Naive B cell (primary cell): Measurements from ENCODE around the gene CD276. TPM values are rescaled to one million over a fixed set of nuclear protein-coding genes. Genes with fewer than 3 reads are reported as not detected.
A peak's percentile ranks its signal among the peaks of the same experiment; 100 is the strongest.

Experiments used
- ATAC-seq, 2 donors: fragments of 150-1000 bp; cut with Tn5 transposase; 2 replicates each; pipeline ENCODE4 v1.10.0; 2021; ENCODE audit warnings: low read depth in 2 of 2, mild to moderate bottlenecking in 2 of 2, moderate library complexity in 2 of 2
- DNase-seq: peaks from one replicate; pipeline ENCODE4 v3.0.0; 2022
- H3K27ac Mint-ChIP-seq, 6 donors: one replicate each; pipeline ENCODE4 v1.8.0; 2020 to 2022; ENCODE audit warnings: mild to moderate bottlenecking in 6 of 6, mixed read lengths in 6 of 6, moderate library complexity in 5 of 6, inconsistent platforms in 2 of 6
- H3K27me3 Mint-ChIP-seq, 3 donors: one replicate each; pipeline ENCODE4 v1.8.0; 2021 to 2022; ENCODE audit warnings: mixed read lengths in 3 of 3, mild to moderate bottlenecking in 1 of 3
- H3K36me3 Mint-ChIP-seq, 2 donors: one replicate each; pipeline ENCODE4 v1.8.0; 2020 to 2022; ENCODE audit warnings: mixed read lengths in 2 of 2, inconsistent platforms in 1 of 2, mild to moderate bottlenecking in 1 of 2
- H3K4me1 Mint-ChIP-seq, 3 donors: one replicate each; pipeline ENCODE4 v1.8.0; 2020 to 2022; ENCODE audit warnings: mixed read lengths in 3 of 3, inconsistent platforms in 1 of 3, mild to moderate bottlenecking in 1 of 3, moderate library complexity in 1 of 3
- H3K4me3 Mint-ChIP-seq, 8 donors: one replicate each; pipeline ENCODE4 v1.8.0; 2020 to 2022; ENCODE audit warnings: mild to moderate bottlenecking in 8 of 8, mixed read lengths in 8 of 8, moderate library complexity in 8 of 8, inconsistent platforms in 2 of 8
- H3K9me3 Mint-ChIP-seq, 7 donors: one replicate each; pipeline ENCODE4 v1.8.0; 2020 to 2022; ENCODE audit warnings: mixed read lengths in 7 of 7, mild to moderate bottlenecking in 5 of 7, inconsistent platforms in 2 of 7, moderate library complexity in 1 of 7
- polyA plus RNA-seq, 6 donors: library from polyadenylated mRNA; unstranded; fragments of 300-500 nt; fragmentation: Illumina TruSeq; gene quantifications; one replicate each; pipeline ENCODE4 v1.2.3, GENCODE V29; 2021; ENCODE audit warnings: low read depth in 6 of 6

Gene CD276
- polyA plus RNA-seq, 6 donors from 2014 or later: not detected

DNA sequence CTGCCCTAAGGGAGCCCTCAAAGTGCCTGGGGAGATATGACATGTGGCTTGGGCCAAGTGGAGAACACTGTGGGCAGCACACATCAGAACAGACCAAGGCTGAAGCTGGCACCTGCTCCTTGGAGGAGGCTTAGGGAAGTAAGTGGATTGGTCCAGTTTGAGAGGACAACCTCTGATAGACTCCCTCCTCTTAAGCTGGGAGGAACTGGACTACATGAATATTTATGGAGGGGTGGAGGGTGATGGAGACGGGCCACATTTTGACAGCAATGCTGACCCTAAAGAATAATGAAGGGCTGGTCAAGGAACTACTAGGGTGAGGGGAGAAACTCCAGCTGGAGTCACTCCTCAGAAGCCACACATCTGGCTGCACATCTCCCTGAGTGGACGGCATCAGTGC, 6.5 kb upstream of the CD276 start:
- ATAC-seq (no peak), DNase-seq (no peak)
- Mint-ChIP-seq H3K27me3 (peaks cover 37 to 42% (median 40%) of the 10 kb centered on the region in 3 donors), H3K4me1 (no peaks in the 10 kb centered on the region), H3K9me3 (peaks cover 0 to 3% (median 0%) of the 10 kb centered on the region in 7 donors), H3K4me3 (peak overlapping the region in 1 of 8 donors; percentile 32), H3K27ac (no peak overlapping the region), H3K36me3 (peaks cover 0 to 8% of the 10 kb centered on the region in 2 donors)

DNA sequence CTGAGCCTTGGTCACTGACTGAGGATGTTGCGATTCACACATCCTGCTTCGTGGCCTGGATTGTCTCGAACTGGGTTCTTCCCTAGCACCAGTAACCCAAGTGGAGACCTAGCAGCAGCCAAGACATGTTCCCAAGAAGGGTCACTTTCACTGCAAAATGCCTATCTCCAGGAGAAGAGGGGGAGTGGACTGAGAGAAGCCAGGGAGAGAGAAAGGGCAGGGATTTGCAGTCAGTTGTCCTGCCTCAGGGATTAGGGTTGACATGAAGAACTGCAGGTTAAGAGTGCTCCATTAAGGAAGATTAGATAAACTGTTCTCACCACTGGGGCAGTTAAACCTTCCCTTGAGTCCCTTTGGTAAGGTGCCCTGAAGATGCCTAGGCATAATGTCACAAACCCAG, 5.7 kb upstream of the CD276 start:
- no peak overlapping the region for H3K27ac Mint-ChIP-seq
- peaks cover 38 to 42% (median 39%) of the 10 kb centered on the region in 3 donors for H3K27me3 Mint-ChIP-seq
- ATAC-seq (no peak), DNase-seq (no peak)
- H3K9me3 Mint-ChIP-seq: no peaks in the 10 kb centered on the region
- peaks cover 0 to 4% (median 4%) of the 10 kb centered on the region in 3 donors for H3K4me1 Mint-ChIP-seq
- peaks cover 0 to 4% of the 10 kb centered on the region in 2 donors for H3K36me3 Mint-ChIP-seq
- H3K4me3 Mint-ChIP-seq: no peak overlapping the region

DNA sequence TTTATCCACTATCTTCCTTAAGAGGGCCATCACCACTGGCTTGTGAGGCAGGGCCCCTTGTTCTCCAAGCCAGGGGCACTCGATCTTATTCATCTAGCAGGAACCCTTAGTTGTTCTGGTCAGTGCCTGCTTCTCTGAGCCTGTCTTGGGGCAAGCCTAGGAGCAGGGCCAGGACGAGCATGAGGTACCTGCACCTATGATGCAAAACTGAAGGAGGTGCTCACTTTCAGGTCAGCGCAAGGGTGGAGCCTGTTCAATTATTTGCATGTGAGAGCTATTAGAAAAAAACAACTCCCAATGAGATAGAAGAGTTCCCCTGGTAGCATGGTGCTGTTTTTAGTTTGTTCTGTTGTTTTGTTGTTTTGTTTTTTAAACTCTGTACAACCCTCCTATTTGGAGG, 5.0 kb upstream of the CD276 start:
- Mint-ChIP-seq H3K36me3 (no peaks in the 10 kb centered on the region), H3K27me3 (peaks cover 34 to 39% (median 36%) of the 10 kb centered on the region in 3 donors), H3K4me1 (peaks cover 0 to 7% (median 7%) of the 10 kb centered on the region in 3 donors), H3K9me3 (no peaks in the 10 kb centered on the region), H3K27ac (no peak overlapping the region), H3K4me3 (no peak overlapping the region)
- no peak for ATAC-seq
- no peak for DNase-seq

GRCh38 chr15:73679964-73680363, 4.2 kb upstream of the CD276 start:
- Mint-ChIP-seq H3K36me3 (no peaks in the 10 kb centered on the region), H3K4me3 (no peak overlapping the region), H3K4me1 (peaks cover 2 to 10% (median 7%) of the 10 kb centered on the region in 3 donors), H3K9me3 (no peaks in the 10 kb centered on the region), H3K27me3 (peaks cover 29 to 43% (median 39%) of the 10 kb centered on the region in 3 donors), H3K27ac (no peak overlapping the region)
- DNase-seq (no peak), ATAC-seq (no peak)

DNA sequence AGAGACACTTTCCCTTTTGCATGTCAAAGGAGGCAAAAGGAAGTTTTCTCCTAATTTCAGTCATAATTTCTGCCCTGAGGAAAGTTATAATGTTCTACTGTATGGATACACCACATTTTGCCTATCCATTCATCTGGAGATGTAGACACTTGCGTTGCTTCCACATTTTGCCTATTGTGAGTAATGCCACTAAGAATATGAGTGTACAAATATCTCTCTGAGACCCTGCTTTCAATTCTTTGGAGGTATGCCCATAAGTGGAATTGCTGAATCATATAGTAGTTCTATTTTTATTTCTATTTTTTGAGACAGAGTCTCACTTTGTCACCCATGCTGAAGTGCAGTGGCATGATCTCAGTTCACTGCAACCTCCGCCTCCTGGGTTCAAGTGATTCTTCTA, 3.6 kb upstream of the CD276 start:
- H3K36me3 Mint-ChIP-seq: no peaks in the 10 kb centered on the region
- H3K4me1 Mint-ChIP-seq: peaks cover 8 to 13% (median 9%) of the 10 kb centered on the region in 3 donors
- H3K27me3 Mint-ChIP-seq: peaks cover 35 to 49% (median 45%) of the 10 kb centered on the region in 3 donors
- no peaks in the 10 kb centered on the region for H3K9me3 Mint-ChIP-seq
- DNase-seq: no peak
- no peak for ATAC-seq
- no peak overlapping the region for H3K27ac Mint-ChIP-seq
- no peak overlapping the region for H3K4me3 Mint-ChIP-seq

- H3K36me3 Mint-ChIP-seq: no peaks in the 10 kb centered on the region
- no peaks in the 10 kb centered on the region for H3K9me3 Mint-ChIP-seq
- DNase-seq: no peak
- no peak overlapping the region for H3K4me3 Mint-ChIP-seq
- H3K27ac Mint-ChIP-seq: no peak overlapping the region
- peaks cover 8 to 13% (median 9%) of the 10 kb centered on the region in 3 donors for H3K4me1 Mint-ChIP-seq
- no peak for ATAC-seq
- H3K27me3 Mint-ChIP-seq: peaks cover 40 to 54% (median 50%) of the 10 kb centered on the region in 3 donors
Measured at GRCh38 chr15:73681063-73681462, 3.1 kb upstream of the CD276 start.

DNA sequence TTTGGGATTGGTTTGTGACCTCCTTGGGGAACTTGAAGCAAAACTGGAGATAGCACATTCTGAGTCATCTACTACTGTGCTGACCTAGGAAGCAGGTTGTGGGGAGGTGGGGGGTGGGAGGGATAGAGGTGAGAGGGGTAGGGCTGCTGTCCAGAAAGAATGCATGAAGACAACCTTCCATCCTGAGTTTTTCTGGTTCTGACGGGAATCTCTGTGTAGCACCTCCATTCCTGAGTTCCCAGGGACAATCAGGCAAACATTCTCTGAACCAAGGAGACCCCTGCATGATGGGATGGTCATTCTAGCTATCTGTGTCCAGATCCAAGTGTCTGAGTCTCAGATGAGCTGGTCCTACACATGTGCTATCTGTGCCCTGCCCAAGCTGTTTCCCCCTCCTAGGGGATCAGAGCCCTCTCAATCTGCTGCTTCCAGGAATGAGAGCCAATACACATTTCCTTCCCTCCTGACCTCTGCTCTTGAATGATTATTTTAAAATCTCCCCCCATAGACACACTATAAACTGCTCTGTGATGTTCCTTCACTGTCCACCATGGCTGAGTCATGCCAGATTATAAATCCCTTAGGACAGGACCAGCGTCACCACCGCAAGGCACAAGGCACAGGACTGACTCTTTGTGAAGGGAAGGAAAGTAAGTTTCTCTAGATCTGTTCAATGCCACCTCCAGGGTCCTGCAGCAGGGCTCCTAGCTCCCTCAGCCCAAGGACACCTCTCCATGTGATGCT, 2.2 kb upstream of the CD276 start:
- no peaks in the 10 kb centered on the region for H3K9me3 Mint-ChIP-seq
- H3K4me1 Mint-ChIP-seq: peaks cover 8 to 13% (median 9%) of the 10 kb centered on the region in 3 donors
- H3K36me3 Mint-ChIP-seq: no peaks in the 10 kb centered on the region
- H3K27me3 Mint-ChIP-seq: peaks cover 49 to 64% (median 60%) of the 10 kb centered on the region in 3 donors
- DNase-seq (no peak), ATAC-seq (no peak)
- H3K27ac Mint-ChIP-seq: no peak overlapping the region
- H3K4me3 Mint-ChIP-seq: peak overlapping the region in 1 of 8 donors; percentile 23

GRCh38 chr15:73682600-73683090, 1.5 kb upstream of the CD276 start:
- Mint-ChIP-seq H3K36me3 (no peaks in the 10 kb centered on the region), H3K4me3 (peak overlapping the region in 3 of 8 donors; percentile 14 to 68 (median 53)), H3K27me3 (peaks cover 53 to 66% (median 62%) of the 10 kb centered on the region in 3 donors), H3K9me3 (no peaks in the 10 kb centered on the region), H3K4me1 (peaks cover 8 to 13% (median 9%) of the 10 kb centered on the region in 3 donors), H3K27ac (no peak overlapping the region)
- ATAC-seq (no peak), DNase-seq (no peak)

GRCh38 chr15:73683257-73683776, 866 bp upstream of the CD276 start:
- H3K27me3 Mint-ChIP-seq: peaks cover 58 to 73% (median 69%) of the 10 kb centered on the region in 3 donors
- no peak for ATAC-seq
- H3K4me1 Mint-ChIP-seq: peaks cover 8 to 13% (median 9%) of the 10 kb centered on the region in 3 donors
- DNase-seq: no peak
- H3K27ac Mint-ChIP-seq: no peak overlapping the region
- peak overlapping the region in 6 of 8 donors; percentile 10 to 68 (median 62) for H3K4me3 Mint-ChIP-seq
- H3K36me3 Mint-ChIP-seq: no peaks in the 10 kb centered on the region
- no peaks in the 10 kb centered on the region for H3K9me3 Mint-ChIP-seq

DNA sequence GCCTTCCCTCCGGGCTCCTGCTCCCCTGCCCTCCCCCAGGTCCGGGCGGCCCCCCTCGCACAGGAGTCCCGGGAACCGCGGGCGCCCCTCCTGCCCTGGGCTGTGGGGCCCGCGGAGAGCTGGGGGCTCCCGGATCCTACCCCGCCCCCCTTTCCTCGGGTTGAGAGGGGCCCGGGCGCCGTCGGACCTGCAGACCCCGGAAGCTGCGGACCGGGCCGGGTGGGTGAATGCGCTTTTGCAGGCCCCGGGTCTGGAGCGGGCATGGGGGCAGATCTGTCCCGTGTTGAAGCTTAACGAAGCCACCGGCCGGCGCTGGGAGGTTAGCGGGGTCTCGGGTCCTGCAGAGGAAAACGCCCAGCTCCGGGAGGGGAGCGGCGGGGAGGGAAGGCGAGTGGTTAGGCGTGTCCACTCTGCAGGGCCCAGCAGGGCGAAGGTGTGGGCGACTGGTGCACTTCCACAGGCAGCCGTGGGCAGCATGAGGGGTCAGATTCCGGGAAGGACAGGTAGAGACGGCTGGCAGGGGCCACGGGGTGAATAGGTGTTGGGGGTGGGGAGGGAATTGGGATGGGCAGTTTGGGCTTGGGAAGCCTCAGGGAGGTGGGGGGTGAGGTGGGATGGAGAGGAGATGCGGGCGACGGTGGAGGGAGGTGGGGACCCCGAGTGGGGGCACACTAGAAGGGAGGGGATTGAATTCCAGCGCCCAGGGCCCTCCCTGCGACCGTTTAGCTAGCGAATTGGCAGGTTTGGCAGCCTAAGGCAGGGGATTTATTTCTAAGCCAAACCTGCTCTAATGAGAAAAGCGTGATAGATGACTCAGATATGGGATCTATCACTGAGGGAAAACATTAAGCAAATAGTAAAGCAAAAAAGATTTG, 635 bp downstream of the CD276 start:
- Mint-ChIP-seq H3K27me3 (peaks cover 54 to 75% (median 69%) of the 10 kb centered on the region in 3 donors), H3K27ac (peak overlapping the region in 1 of 6 donors; percentile 43), H3K9me3 (no peaks in the 10 kb centered on the region), H3K4me3 (peak overlapping the region in 6 of 8 donors; percentile 45 to 83 (median 60)), H3K36me3 (no peaks in the 10 kb centered on the region), H3K4me1 (peaks cover 8 to 13% (median 9%) of the 10 kb centered on the region in 3 donors)
- no peak for DNase-seq
- no peak for ATAC-seq

DNA sequence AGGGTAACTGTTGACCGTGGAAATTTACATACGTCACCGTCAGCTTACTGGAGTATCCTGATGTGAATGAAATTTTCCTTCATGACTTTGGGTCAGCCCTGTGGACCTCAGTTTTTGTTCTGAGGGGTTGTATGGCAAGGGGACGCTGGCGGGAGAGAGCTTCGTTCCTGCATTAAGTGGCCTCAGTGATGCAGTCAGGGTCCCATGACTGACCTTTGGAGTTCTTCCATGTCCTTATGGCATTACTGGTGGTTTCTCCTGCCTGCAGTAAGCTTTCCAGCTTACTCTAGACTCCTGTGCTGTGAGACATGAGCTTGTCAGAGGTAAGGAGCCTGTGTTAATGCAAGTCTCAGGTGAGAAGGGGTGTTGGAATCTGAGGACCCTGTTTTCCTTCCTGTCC, 1.8 kb downstream of the CD276 start:
- no peak for ATAC-seq
- Mint-ChIP-seq H3K36me3 (no peaks in the 10 kb centered on the region), H3K27ac (no peak overlapping the region), H3K27me3 (peaks cover 49 to 73% (median 66%) of the 10 kb centered on the region in 3 donors), H3K4me3 (peak overlapping the region in 3 of 8 donors; percentile 4 to 55 (median 44)), H3K4me1 (peaks cover 8 to 13% (median 9%) of the 10 kb centered on the region in 3 donors), H3K9me3 (no peaks in the 10 kb centered on the region)
- no peak for DNase-seq

DNA sequence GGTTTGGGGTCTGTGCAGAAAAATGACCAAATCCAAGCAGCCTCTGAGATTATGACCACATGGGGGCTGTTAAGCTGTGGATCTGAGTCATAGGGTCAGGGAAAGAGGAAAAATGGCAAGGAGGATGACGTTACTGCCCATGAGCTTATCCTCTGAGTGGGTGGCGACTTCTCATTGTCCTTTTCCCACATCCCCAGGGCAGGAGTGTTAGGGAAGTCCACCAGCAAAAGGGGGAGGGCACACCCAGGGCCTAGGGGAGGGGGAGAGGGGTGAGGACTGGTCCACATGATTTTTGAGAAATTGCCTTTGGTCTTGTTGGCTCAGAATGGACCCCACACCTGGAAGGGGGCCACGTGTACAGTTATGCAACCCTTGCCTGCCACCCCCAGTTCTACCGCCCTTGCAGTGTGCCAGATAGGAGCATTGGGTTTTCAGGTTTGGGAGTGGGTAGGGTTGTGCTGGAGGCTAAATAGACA, 2.6 kb downstream of the CD276 start:
- no peaks in the 10 kb centered on the region for H3K36me3 Mint-ChIP-seq
- H3K27me3 Mint-ChIP-seq: peaks cover 43 to 66% (median 58%) of the 10 kb centered on the region in 3 donors
- H3K27ac Mint-ChIP-seq: no peak overlapping the region

GRCh38 chr15:73687351-73687750, 3.2 kb downstream of the CD276 start:
- Mint-ChIP-seq H3K4me3 (no peak overlapping the region), H3K9me3 (no peaks in the 10 kb centered on the region), H3K27ac (no peak overlapping the region), H3K27me3 (peaks cover 43 to 61% (median 53%) of the 10 kb centered on the region in 3 donors), H3K4me1 (peaks cover 8 to 13% (median 9%) of the 10 kb centered on the region in 3 donors), H3K36me3 (no peaks in the 10 kb centered on the region)
- DNase-seq (no peak), ATAC-seq (no peak)

More for the DNA sequence above, 2.6 kb downstream of the CD276 start:
- ATAC-seq (no peak), DNase-seq (no peak)
- H3K4me1 Mint-ChIP-seq: peaks cover 8 to 13% (median 9%) of the 10 kb centered on the region in 3 donors
- no peak overlapping the region for H3K4me3 Mint-ChIP-seq
- no peaks in the 10 kb centered on the region for H3K9me3 Mint-ChIP-seq
